Measurements from ENCODE around the gene BMP6.
"Not testable (repeated sequence)": the region's sequence is repeated elsewhere in the genome, so short reads cannot be mapped to it uniquely, and the experiment has no call there.

BMP6 gene

DNA sequence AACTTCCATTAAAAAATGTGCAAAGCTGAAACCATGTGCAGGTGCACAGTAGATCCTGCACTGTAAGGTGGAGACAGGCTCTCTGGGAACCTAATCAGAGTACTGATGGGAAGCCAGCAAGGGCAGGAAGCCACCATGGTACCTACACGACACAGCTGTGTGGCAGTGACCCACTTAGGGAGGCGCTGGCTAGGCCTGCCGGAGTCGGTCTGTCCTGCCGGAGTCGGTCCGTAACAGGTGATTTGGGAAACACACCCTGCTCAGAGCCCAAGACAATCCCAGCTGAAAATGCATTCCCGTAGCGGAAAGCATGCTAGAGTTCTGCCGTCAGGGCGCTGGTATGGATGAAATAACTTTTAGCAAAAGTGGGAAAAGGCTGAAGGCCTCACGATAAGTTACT, 167.4 kb downstream of the BMP6 start:
- no peak for TF ChIP-seq ZFX (IDR thresholded peaks at IDR 0.05)
- TF ChIP-seq, protein P1, sequence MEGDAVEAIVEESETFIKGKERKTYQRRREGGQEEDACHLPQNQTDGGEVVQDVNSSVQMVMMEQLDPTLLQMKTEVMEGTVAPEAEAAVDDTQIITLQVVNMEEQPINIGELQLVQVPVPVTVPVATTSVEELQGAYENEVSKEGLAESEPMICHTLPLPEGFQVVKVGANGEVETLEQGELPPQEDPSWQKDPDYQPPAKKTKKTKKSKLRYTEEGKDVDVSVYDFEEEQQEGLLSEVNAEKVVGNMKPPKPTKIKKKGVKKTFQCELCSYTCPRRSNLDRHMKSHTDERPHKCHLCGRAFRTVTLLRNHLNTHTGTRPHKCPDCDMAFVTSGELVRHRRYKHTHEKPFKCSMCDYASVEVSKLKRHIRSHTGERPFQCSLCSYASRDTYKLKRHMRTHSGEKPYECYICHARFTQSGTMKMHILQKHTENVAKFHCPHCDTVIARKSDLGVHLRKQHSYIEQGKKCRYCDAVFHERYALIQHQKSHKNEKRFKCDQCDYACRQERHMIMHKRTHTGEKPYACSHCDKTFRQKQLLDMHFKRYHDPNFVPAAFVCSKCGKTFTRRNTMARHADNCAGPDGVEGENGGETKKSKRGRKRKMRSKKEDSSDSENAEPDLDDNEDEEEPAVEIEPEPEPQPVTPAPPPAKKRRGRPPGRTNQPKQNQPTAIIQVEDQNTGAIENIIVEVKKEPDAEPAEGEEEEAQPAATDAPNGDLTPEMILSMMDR (conservative IDR thresholded peaks at IDR 0.05), result no peak
- no peak overlapping the region for H3K27ac ChIP-seq

DNA sequence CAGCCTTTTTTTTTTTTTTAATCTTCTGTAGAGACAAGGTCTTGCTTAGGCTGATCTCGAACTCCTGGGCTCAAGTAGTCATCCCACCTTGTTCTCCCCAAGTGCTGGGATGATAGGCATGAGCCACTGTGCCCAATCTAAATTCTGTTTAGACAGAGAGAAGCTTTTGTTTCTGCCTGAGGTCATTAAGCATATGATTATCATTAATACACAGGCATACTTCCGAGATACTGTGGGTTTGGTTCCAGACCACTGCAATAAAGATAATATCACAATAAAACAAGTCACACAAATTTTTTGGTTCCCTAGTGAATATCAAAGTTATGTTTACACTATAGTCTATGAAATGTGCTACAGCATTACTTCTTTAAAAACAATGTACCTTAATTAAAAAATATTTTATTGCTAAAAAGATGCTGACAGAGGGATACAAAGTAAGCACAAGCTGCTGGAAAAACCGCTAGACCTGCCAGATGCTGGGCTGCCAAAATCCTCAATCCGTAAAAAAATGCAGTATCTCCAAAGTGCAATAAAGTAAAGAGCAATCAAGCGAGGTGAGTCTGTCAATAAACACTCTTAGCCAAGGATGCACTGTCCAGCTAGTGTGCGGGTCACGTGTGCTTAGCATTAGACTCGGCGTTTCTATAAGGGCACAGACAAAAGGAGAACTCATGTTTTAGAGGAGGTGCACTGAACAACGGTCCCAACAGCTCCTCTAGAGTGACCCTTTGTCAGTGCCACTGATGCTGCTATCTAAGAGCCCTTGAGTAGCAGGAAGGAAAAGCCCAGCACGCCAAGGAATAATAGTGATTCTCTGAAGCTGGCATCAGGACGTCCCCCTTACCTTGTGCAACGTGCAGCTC, 168.6 kb downstream of the BMP6 start:
- no peak for TF ChIP-seq ZFX (IDR thresholded peaks at IDR 0.05)
- TF ChIP-seq, protein P1 (conservative IDR thresholded peaks at IDR 0.05), result no peak
- H3K27ac ChIP-seq, result peak overlapping the region; percentile 38

DNA sequence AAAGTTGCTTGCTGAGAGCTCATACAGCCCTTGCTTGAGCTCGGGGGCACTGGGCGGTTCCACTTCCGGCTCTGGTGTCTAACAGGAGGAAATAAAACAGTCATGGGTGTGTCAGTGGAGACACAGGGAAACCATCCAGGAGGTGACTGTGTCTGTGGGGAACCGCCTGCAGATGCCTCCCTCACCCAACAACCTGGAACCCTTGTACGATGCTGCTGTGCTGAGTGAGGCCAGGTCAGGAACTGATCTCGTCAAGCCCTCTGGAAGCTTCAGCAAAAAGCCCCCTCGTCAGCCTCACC, 169.2 kb downstream of the BMP6 start:
- TF ChIP-seq ZFX (IDR thresholded peaks at IDR 0.05), result no peak
- TF ChIP-seq, protein P1 (conservative IDR thresholded peaks at IDR 0.05), result no peak
- H3K27ac ChIP-seq, result peak overlapping the region; percentile 38

DNA sequence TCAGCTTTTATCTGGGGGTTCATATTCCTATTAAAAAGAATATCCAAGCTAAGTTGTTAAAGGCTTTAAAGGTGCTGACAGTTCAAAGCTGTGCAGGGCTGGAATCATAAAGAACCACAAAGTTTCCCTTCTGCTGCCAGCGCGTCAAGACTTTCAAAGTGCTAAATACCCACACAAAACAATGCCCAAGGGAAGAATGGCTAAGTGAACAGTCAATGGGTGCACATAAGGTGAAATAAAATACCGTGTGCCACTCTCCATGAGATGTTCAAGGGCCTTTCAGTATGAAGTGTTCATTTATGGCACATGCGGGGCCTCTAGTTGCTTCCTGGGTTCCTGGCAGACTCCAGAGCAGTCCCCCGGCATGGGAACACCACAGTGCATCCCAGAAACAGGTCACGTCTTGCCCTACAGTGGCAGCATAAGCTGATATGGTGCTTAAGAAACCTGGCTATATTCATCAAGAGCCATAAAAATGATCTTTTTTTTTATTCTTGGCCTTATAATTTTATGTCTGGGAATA, 170.6 kb downstream of the BMP6 start:
- H3K27ac ChIP-seq, result no peak overlapping the region
- TF ChIP-seq, protein P1 (conservative IDR thresholded peaks at IDR 0.05), result no peak

DNA sequence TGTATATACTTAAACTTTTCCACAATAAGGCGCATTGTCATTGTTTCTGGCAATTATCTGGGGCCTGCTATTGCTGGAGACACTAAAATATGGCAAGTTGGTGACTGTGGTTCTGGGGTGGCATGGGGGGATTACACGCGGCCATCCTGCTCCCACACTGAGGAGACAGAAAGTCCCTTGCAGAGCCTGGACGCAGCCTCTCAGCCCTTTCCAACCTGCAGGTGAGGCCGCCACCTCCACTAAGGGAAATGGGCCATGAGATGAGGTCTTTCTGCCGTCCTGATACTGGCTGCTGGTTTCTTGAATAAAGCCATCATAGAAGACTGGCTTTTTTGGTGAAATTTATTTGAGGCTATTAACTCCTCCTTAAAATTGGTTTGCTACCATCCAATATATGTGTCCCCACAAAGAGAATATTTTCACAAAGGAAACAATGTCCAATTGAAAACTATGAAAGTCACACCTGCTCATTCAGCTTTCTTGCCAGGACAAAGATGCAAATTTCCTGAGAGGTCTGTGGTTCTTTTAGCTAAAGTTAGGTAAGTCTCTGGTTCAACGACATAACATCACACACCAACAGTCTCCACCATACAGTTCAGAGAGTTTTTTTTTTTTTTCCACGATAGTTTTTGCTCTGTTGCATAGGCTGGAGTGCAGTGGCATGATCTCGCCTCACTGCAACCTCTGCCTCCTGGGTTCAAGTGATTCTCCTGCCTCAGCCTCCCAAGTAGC, 171.7 kb downstream of the BMP6 start:
- no peak overlapping the region for H3K27ac ChIP-seq
- TF ChIP-seq ZFX (IDR thresholded peaks at IDR 0.05), result no peak
- TF ChIP-seq, protein P1 (conservative IDR thresholded peaks at IDR 0.05), result no peak

DNA sequence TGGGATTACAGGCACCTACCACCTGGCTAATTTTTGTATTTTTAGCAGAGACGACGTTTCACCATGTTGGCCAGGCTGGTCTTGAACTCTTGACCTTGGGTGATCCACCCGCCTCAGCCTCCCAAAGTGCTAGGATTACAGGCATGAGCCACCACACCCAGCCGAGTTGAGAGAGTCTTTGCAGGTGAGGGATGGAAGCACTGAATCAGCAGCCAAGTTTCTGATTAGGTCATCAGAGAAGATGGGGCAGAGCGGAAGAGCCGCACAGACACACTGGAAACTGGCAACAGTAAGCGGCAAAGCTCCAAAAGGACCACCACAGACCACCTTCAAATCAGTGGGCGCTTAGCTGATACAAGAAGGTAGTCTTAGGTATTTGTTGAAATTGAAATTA, 172.3 kb downstream of the BMP6 start:
- not testable (repeated sequence) for H3K27ac ChIP-seq

DNA sequence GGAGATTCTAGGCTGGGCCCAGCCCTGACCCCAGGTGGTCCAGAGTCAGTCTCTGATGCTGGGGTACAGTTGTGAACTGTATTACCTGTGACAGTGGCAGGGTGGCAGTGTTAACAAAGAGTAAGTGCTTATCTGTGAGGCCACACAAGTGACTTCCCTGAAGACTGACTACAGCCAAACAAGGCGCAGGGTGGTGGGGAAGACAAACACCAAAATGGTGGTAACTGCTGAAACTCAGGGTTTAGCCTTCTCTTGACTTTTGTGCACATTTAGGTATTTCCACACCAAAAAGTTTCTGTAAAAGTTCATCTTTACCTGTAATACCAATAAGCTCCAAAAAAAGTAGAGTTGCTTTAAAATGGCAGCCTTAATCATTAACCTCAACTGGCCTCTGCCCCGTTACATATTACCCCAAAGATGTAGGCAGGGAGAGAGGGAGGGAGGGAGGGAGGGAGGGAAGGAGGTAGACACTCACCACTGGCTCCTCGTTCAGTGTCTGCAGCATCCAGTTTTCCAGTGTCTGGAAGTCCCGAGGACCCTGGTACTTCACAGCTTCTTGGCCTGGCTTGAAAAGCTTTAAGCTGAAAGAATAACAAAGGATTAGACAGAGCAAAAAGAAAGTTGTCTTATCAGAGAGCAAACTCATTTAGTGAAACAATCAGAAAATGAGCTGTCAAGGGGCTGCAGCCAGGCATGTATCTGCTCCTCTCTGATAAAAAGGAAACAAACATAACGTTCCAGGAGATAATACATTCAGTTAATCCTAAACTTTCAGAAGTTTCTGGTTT, 173.4 kb downstream of the BMP6 start:
- H3K27ac ChIP-seq, result no peak overlapping the region

More for the DNA sequence above, 173.4 kb downstream of the BMP6 start:
- no peak for TF ChIP-seq ZFX (IDR thresholded peaks at IDR 0.05)
- TF ChIP-seq, protein P1 (conservative IDR thresholded peaks at IDR 0.05), result no peak

All from C4-2B (cell line).